Stimulated activated CD4-positive, alpha-beta T cell treated with anti-CD3 and anti-CD28 coated beads, Interleukin-12 subunit alpha, Interleukin-12 subunit beta, amount 100 ng/mL, for 24 hours (primary cell): ENCODE results near the gene CEBPB.

ENCODE experiments used
- DNase-seq, 2 experiments: peaks; one replicate each; pipeline ENCODE4 v3.0.0-alpha.2; 2020; ENCODE audit warnings: low read depth in 2 of 2

CEBPB gene

DNA sequence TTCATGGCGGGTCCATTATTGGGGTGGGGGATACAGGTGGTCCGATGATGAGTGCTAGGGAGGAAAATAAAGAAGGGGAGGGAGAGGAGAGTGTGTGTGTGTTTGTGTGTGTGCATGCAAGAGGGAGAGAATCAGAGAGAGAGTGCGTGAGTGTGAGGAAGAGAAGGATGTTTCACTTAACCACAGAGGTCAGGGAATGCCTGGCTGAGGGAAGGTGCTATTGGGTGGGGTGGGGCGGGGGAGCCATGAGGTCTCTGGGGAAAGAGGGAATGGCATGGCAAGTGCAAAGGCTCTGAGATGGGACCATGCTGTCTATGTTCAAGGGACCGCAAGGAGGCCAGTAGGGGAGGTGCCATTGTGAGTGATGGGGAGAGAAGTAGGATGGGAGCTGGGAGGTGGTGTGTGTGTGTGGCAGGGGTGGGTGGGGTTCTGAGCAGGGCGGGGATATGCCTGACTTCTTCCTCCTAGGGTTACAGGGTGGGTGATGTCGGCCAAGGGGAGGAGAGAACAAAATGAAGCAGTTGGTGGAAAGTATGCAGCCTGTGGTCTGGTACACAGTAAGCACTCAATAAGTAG is 23.0 kb downstream of the CEBPB start:
- no peak for DNase-seq

DNA sequence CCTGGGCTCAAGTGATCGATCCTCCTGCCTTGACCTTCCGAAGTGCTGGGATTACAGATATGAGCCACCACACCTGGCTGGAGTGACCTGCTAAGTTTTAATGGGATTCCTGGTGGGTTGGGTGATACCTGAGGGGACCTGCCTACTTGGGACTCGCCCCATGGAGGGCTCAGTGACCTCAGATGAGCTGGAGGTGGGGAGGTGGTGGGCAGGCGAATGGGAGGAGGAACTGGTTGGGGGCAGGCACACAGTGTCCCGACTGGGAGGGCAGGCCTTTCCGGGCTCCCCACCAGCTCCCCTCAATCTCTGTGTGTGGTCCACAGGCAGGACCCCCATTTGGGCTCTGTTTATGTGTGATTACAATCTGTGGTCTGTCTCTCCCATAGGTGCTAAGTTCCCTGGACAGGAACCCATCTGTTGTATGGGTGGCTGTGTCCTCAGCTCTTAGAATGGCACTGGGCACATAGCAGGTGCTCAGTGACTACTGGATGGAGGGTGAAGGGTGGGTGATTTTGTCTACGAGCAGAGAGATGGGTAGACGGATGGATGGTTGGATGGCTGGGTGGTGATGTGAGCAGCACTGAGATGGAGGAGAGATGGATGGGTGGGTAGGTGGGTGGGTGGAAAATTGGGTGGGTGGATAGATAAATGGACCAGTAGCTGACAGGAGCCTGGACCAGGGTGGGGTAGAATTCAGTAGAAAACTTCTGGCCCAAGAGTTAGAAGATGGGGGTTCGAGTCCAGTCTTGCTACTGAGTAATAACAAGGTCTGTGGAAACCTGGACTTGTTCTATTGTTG is 23.8 kb downstream of the CEBPB start:
- no peak for DNase-seq

DNA sequence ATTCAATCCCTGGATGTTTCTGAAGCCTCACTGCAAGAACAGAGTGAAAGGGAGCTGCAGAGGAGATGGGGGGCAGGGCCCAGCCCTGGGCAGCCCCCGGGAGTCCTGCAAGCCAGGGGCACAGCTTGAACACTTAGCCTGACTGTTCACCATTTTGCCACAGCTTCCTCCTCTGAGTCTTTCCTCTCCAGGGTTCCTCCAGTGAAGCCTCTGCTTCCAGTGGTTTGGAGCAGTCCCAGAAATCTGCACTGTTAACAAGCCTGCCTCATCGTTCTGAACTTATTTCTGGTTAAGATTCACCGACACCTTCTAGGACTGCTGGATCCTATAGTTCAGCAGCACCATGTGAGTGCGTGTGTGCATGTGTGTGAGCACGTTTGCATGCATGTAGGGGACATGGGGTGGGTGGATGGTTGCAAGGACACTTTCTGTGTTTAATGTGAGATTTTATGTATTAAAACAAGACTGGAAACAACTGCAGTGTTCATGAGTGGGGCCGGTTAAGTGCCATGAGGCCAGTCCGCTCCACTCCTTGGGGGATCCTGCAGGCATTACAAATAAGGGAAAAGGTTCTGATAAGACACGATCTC is 24.6 kb downstream of the CEBPB start:
- no peak for DNase-seq

DNA sequence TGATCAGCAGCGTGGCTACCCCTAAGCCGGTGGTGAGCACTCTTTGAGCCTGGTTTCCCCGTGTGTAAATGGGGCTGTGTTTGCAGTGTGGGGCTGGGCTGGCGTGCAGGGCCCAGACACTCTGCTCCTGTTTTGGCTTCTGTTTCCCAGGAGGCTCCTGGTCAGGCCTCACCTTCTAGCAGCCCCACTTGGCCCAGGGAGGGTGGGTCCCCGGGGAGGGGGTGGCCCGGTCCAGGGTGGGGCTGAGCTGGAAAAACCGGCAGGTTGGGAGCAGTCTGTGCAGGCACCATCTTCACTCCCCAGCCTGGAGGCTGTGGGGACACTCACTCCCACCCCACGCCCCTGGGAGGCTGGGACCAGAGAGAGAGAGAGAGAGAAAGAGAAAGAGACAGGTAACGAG is 25.3 kb downstream of the CEBPB start:
- DNase-seq = no peak

DNA sequence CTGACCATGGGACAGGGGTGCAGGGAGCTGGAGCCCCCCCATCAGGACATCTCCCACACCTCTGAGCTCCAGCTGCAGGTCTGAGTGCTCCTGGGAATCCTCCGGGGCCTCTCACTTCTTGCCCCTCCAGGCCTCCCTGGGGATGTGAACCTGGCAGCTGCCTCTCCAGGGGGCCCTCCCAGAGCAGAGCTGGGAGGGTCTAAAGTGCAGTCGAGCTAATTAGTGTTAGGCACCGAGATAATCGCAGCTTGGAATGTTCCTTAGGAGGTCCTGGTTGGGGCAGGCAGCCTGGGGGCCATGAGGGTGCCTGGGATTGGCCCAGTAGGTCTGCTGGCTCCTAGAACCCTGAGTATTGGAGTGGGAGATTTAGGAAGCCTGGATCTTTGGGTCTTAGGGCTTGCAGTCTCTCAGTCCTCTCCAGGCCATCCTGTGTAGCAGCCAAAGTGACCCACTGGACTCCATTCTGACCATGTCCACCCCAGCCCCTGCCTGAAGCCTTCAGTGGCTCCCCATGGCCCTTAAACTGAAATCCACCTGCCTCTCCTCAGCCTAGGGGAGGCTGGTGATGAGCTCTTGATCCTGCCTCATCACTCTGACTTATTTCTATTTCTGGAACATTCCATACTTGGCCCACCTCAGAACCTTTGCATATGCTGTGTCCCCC is 26.0 kb downstream of the CEBPB start:
- no peak for DNase-seq

DNA sequence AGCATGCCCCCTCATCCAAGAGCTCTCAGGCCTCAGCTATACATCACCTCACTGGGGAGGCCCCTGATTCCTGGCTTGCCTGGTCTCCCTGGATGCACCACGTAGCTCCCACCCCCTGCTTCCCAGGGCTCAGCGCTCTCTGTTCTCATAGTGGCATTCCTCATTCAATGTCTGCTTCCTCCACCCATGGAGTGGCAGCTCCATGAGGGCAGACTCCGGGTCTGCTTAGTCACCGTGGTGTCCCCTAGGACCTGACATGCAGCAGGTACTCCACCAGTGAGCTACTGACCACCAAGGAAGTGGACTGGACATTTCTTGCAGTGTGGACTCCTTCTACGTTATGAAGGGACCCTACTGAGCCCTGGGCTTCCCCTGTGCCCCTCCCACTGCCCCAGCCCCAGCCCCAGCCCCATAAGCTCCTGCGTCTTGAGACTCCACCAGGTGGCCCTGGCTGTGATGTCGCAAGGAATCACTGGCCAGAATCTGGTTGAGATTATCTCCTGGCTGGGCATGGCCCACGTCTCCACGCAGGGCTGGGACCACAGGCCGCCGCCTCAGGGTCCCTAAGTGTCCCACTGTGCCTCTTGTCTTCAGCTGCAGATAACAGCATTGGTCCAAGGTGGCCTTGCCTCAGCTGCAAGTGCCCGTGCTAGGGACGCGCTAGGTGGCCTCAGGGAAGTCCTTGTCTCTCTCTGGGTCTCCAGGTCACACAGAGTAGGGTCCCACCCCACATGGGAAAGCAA is 26.7 kb downstream of the CEBPB start:
- no peak for DNase-seq

DNA sequence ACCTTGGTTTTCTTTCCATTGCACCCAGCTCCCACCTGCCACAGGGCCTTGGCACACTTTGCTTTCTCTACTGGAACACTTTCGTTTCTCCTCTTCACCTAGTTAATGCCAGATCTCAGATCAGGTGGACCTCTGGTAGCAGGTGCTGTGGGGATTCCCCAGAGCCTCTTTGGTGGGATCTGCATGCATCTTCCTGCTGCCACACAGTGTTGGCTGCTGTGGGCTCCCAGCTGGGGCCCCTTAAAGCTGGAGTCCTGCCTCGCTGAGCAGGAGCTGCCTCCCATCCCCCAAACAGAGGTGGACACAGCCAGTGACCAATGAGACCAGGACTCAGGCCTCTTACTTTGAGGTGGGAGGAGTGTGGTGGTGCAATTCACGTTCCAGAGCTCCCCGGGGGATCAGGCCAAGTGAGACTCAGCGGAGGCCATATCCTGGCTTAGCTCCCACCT is 28.4 kb downstream of the CEBPB start:
- DNase-seq = no peak

DNA sequence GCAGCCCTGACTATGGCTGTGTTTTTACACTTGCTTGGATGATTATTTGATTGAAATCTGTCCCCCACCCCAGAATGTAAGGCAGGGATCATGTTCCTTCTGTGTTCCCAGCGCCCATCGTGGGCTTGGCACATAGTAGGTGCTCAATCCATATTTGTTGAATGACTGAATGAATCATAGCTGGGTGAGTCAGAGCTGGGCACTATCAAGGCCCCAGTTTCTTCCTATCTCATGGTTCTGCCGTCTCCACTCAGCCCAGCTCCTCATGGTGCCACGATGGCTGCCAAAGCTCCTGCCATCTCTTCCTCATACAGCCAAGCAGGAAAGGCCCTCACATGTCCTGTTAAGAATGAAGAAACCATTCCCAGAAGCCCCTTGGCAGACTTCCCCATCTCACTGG is 29.0 kb downstream of the CEBPB start:
- no peak for DNase-seq

DNA sequence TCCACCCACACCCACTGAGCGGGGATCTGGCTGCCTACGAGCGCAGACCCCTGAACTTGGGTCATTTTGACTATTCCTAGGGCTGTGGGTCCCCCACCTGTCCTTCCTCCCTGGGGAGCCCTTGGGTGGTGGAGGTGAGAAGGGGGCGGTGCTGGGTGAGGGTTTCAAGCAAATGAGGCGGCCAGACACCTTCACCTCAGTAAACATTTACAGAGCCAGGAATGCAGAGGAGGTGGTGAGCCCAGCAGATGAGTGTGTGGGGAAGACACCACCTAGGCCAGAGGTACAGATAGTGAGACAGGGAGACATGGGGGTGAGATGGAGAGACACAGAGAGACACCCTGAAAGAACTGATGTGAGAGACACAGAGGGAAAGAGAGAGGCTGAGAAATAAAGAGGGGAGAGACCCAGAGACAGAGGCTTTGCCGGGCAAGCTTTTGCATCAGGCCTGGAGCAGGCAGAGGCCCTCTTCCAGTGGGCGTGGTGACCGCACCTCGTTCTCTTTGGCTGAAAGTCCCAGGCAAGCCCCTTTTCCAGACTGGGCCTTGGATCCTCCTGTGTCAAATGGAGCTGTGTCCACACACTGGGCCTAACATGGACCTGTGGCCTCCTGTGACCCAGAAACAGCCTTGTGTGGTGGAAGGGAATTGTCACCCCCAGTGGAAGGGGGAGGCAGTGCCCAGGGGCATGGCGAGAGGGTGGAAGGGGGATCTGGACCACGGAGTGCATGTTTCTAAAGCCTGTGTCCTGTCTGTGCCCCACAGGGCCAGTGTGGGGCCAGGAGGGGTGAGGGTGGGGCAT is 29.7 kb downstream of the CEBPB start:
- DNase-seq = no peak

DNA sequence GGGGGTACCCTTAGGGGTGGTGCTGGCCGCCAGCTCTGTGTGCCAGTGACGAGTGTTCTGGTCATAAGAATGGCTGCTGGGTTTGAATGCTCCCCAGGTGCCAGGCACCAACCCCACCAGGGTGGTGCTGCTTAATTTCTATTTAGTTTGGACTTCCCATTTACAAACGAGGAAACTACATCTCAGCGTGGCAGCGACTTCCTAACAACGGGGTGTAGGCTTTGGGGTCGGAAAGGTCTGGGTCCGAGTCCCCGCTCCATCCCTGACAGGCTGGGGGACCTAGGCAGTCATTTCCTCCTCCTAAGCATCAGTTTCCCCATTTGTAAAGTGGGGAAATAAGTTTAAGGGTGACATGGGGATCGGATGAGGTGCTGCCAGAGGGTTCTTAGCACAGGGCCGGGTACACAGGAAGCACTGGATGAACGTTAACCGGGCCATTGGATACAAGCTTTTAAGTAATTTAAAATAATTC is 30.3 kb downstream of the CEBPB start:
- no peak for DNase-seq

DNA sequence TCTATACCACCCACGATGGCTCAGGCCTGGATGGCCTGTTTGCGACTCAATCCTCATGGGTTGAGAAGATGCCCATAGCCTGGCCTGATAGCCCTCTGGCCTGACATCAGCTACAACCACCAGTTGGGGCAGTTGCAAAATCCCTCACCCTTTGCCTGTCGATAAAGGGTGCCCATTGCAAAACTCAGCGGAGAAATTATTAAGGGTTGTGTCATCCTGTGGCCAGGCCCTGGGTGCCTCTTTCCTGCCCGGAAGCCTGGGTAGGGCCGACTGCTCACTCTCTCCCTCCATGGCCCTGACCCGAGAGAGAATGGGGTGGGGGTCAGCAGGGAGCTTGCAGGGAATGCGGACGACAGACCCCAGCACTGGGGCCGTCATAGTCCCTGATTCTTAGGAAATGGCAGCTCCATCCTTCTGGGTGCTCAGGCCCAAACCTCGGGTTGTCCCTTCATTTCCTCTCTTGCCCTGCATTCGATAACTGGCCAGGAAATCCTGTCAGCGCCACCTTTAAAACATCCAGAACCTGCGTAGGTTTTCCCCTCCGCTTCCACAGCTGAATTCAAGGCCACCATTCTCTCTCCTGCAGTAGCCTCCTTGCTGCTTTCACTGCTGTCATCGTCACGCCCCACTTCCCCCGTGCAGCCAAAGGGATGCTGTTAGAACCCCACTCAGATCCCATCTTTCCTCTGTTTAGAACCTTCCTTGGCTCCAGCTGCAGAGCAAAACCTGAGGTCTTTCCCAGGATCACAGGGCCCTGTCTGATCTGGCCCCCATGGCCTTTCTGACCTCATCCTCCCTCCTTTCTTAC is 31.1 kb downstream of the CEBPB start:
- DNase-seq = no peak

DNA sequence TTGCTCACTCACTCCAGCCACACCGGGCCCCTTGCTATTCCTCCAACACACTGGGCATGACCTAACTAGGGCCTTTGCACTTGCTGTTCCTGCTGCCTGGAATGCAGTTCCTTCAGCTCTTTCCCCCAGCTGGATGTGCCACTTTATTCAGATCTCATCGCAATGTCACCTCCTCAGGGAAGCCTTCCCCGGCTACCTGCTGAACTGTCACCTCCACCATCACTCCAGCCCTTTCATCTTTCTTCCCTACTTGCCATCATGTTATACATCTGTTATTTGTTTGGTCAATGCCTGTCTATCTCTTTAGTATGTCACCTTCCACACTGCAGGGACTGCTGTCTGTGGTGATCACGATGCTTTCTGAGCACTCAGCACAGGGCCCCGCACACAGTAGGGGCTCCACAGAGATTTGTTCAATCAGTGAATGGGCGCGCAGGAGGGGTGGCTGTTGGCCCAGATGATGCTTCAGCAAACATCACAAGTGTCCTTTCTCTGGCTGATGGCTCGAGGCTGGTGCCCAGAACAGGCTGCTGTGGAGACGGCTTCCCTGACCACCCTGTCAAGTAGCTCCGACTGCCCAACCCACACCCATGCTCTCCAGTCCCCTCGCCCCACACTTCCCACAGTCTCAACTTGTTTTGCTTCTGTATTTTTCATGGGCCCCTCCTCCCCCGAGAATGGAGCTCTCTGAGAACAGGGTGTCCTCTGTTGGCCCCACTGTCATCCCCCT is 31.8 kb downstream of the CEBPB start:
- no peak for DNase-seq

DNA sequence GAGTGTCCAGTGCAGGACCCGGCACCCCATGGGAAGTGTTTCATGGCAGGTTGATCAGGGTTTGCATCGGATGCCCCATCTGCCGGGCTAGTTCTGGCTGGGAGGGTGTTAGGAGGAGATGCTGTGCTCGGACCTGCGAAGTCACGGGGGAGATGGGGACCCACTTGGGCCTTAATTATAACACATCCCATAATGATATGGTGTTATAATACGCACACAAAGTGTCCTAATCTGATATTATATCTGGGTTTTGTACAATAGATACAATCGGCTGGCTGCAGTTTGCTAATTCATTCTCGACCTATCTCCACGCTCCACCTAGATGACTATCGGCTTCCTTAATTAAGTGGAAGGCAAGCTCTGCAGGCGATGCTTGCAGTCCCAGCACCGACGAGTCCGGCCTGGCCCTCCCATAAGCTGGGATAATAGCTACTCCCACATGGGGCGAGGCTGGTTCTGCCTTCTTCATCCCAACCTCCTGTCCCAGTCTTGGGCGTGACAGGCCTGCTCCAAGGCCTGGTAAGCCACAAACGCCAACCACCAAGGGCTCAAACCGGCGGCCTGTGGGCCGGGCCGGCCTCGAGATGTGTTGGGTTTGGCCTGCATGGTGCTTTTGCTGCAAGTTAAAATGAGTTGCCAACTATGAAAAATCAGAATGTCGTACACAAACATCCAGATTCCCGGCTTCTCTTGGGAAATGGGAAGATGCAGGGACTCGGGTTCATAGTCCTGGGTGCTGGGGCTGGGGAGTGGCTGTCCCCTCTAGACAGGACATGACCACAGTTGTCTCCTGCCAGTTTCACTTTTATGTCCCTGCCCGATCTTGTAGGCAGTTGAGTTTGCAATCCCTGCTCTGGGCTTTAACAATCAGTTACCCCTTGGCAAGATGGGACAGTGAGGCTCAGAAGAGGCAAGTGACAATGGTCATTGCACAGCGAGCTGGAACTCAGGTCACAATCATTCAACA is 32.7 kb downstream of the CEBPB start:
- DNase-seq = no peak

DNA sequence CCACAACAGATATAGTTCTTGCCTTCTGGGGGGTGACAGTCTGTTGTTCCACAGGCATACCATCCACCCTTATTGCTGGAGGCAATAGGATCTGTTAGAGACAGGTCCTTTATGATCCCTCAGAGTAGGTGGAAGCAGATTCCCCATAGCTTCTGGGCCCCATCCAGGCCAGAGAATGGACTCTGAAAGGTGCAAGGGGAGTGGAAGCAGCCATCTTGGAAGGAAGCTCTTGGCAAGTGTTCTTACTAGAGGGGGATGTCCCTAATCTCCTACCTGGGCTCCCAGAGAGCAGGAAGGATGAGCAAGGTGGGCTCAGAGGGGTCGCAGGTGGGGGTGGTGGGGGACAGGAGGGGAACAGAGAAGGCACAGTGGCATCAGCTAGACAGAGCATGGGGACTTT is 33.4 kb downstream of the CEBPB start:
- DNase-seq = no peak

DNA sequence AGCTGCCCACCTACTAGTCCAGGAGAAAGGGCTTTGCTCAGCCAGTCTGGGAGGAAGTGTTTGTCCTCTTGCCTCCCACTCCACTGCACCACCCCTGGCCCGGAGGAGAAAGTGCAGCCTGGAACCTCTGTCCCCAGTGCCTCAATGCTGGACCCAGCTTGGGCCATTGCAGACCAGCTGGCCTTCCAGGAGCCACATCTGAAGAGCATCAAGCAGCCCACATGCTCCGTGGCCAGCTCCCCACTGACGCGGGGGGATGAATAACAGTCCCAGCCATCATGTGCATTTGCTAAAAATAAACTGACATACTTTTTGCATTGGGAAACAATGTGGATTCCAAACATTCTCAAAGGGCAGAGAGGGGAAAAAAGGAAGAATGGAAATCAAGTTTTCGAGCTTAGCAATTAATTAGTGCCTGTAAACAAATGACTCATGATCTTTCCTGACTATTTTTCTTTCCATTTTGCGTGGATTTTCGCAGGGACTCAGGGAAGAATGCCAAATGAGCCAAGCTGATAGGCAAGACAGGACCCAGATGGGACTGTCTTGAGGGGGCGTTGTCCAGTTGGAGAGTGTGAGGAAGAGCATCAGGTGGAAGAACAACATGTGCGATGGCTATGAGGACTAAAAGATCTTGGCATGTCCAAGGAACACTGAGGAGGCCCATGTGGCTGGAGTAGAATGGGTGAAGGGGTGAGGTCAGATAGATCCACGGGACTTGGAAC is 34.1 kb downstream of the CEBPB start:
- no peak for DNase-seq

DNA sequence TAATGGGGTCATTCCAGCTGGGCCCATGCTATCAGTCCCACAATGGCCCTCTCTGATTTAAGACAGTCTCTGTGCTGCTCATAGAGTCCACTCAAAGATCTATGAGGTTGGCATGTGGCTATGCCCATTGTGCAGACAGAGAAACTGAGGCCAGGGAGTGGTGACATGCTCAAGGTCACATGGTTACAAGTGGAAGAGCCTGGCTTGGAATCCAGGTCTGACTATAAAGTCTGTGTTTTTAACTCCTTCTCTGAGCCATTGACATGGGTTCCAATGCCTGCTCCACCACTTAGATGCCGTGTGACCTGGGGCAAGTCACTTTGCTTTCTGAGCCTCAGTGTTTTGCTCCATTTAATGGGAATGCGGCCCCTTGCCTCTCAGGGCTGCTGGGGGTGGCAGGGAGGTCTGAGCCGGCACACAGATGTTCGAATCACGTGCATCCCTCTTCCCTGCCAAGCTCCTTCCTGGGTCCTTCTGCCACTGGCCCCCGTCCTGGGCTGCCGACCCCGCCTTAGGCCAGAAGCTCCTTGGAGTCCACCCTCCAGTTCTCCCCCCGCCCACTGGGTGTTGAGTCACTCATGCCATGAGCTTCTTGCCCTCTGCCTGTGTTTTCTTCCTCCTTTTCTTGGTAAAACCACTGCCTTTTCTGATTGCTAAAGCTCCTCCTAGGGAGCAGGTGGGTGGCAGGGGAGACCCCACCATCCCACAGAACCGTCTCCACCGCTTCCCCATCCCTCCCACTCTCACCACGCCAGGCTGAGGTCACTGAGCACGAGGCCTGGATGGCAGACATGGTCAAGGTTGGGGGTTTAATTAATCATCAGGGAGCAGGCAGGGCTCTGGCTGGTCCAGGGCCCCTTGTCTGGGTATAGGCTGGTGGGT is 35.7 kb downstream of the CEBPB start:
- no peak for DNase-seq

DNA sequence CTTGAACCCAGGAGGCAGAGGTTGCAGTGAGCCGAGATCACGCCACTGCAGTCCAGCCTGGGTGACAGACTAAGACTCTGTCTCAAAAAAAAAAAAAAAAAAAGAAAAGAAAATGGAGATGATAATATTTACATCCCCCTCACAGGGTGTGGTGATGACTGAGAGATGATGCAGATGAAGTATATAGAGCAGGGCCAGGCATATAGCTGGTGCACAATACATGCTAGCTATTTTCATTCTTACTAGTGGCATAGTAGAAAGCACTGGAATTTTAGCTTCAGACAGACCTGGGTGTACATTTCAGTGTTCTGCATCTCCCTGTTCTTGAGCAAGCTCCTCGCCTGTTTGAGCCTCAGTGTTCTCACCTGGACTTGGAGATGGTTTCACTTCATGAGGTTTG is 36.9 kb downstream of the CEBPB start:
- DNase-seq = no peak
